Neural cell (in vitro differentiated cells): ENCODE measurements around the gene NOP14. TPM values are rescaled to one million over a fixed set of nuclear protein-coding genes. Genes with fewer than 3 reads are reported as not detected.

Experiments
- H2AFZ ChIP-seq: fragments of 200-600, 300-800 bp; sonication (generic), shearing (Covaris generic); 2 replicates; pipeline ENCODE4 v1.6.0; 2014; ENCODE audit warnings: low read depth, mild to moderate bottlenecking, antibody characterized with exemption, low read length, moderate library complexity
- H3F3A ChIP-seq: fragments of 200-600 bp; shearing (Covaris generic); 2 replicates; pipeline ENCODE4 v1.6.1; 2016; ENCODE audit warnings: mild to moderate bottlenecking, moderate library complexity, mixed read lengths, antibody characterized with exemption, low read length; ENCODE audit not compliant: insufficient read depth, poor library complexity, severe bottlenecking
- H3K27ac ChIP-seq: fragments of 200-600, 300-800 bp; sonication (generic), shearing (Covaris generic); 2 replicates; pipeline ENCODE4 v1.5.1; 2014; ENCODE audit warnings: mild to moderate bottlenecking, low read length, moderate library complexity
- H3K27me3 ChIP-seq: fragments of 300-800, 200-600 bp; sonication (generic), shearing (Covaris generic); 2 replicates; pipeline ENCODE4 v1.6.0; 2014; ENCODE audit warnings: mild to moderate bottlenecking, low read depth, low read length, moderate library complexity; ENCODE audit not compliant: insufficient read depth
- H3K36me3 ChIP-seq: fragments of 300-800, 200-600 bp; sonication (generic), shearing (Covaris generic); 2 replicates; pipeline ENCODE4 v1.5.1; 2014; ENCODE audit warnings: mild to moderate bottlenecking, antibody characterized with exemption, low read length, moderate library complexity; ENCODE audit not compliant: insufficient read depth
- H3K4me2 ChIP-seq: fragments of 300-800, 200-600 bp; sonication (generic), shearing (Covaris generic); 2 replicates; pipeline ENCODE4 v1.6.0; 2014; ENCODE audit warnings: mild to moderate bottlenecking, low read length
- H3K4me3 ChIP-seq: fragments of 300-800, 200-600 bp; sonication (generic), shearing (Covaris generic); 2 replicates; pipeline ENCODE4 v1.5.1; 2014; ENCODE audit warnings: mild to moderate bottlenecking, low read length, moderate library complexity
- H3K79me2 ChIP-seq: fragments of 200-600 bp; shearing (Covaris generic); replicated peaks from 2 replicates; pipeline ENCODE4 v1.6.0; 2014; ENCODE audit warnings: mild to moderate bottlenecking, low read length, moderate library complexity; ENCODE audit not compliant: insufficient read depth
- H3K9ac ChIP-seq: fragments of 300-800, 200-600 bp; sonication (generic), shearing (Covaris generic); 2 replicates; pipeline ENCODE4 v1.6.1; 2016; ENCODE audit warnings: mild to moderate bottlenecking, low read length, mixed read lengths
- H3K9me2 ChIP-seq: fragments of 200-600 bp; shearing (Covaris generic); 2 replicates; pipeline ENCODE4 v1.6.1; 2016; ENCODE audit warnings: mild to moderate bottlenecking, low read length, mixed read lengths; ENCODE audit not compliant: insufficient read depth
- H3K9me3 ChIP-seq: fragments of 200-600, 300-800 bp; sonication (generic), shearing (Covaris generic); 2 replicates; pipeline ENCODE4 v1.6.1; 2016; ENCODE audit warnings: mild to moderate bottlenecking, mixed run types, low read length, moderate library complexity, mixed read lengths
- H4K20me1 ChIP-seq: fragments of 200-600 bp; shearing (Covaris generic); 2 replicates; pipeline ENCODE4 v1.6.1; 2016; ENCODE audit warnings: mild to moderate bottlenecking, mixed run types; ENCODE audit not compliant: insufficient read depth
- CTCF ChIP-seq: fragments of 450-650 bp; IDR thresholded peaks from 2 replicates; pipeline ENCODE4 v1.5.1; 2014; ENCODE audit warnings: antibody characterized with exemption, mild to moderate bottlenecking, moderate library complexity; ENCODE audit not compliant: poor library complexity, severe bottlenecking
- EP300 ChIP-seq: fragments of 450-650 bp; conservative IDR thresholded peaks from 2 replicates; pipeline ENCODE4 v1.6.1; 2014; ENCODE audit warnings: antibody characterized with exemption, mild to moderate bottlenecking, moderate library complexity; ENCODE audit not compliant: poor library complexity, severe bottlenecking
- EZH2 ChIP-seq: fragments of 200-600, 300-800 bp; shearing (Covaris generic), sonication (generic); IDR thresholded peaks from 2 replicates; pipeline ENCODE4 v1.6.1; 2014; ENCODE audit warnings: antibody characterized with exemption, low read length, borderline replicate concordance, mild to moderate bottlenecking; ENCODE audit not compliant: insufficient read depth, poor library complexity, severe bottlenecking
- MXI1 ChIP-seq: fragments of 450-650 bp; conservative IDR thresholded peaks from 2 replicates; pipeline ENCODE4 v1.6.1; 2014; ENCODE audit warnings: antibody characterized with exemption, mild to moderate bottlenecking; ENCODE audit not compliant: poor library complexity, severe bottlenecking
- POLR2AphosphoS5 ChIP-seq: IDR thresholded peaks from 2 replicates; pipeline ENCODE4 v1.6.1; 2012
- RAD21 ChIP-seq: fragments of 450-650 bp; conservative IDR thresholded peaks from 2 replicates; pipeline ENCODE4 v1.6.1; 2014; ENCODE audit warnings: antibody characterized with exemption, mild to moderate bottlenecking, moderate library complexity
- REST ChIP-seq: IDR thresholded peaks from 2 replicates; pipeline ENCODE4 v1.6.1; 2012; ENCODE audit warnings: borderline replicate concordance
- SMC3 ChIP-seq: fragments of 450-650 bp; conservative IDR thresholded peaks from 2 replicates; pipeline ENCODE4 v1.6.1; 2014; ENCODE audit warnings: antibody characterized with exemption, mild to moderate bottlenecking, moderate library complexity; ENCODE audit not compliant: poor library complexity
- TAF1 ChIP-seq: IDR thresholded peaks from 2 replicates; pipeline ENCODE4 v1.6.1; 2012; ENCODE audit warnings: low read depth
- polyA plus RNA-seq: library from polyadenylated mRNA; depleted of rRNA; stranded (reverse); fragments of >200 nt; gene quantifications from 2 replicates; pipeline ENCODE4 v1.2.3, GENCODE V29; 2014

The NOP14 gene
- polyA plus RNA-seq, 1 donor from 2014 or later, result 6.3 TPM

- TF ChIP-seq EZH2, result no peak
- no peak for TF ChIP-seq CTCF
- no peak for TF ChIP-seq SMC3
- TF ChIP-seq POLR2AphosphoS5, result no peak
- no peak for TF ChIP-seq REST
- TF ChIP-seq RAD21, result no peak
- TF ChIP-seq TAF1, result no peak
- no peak for TF ChIP-seq EP300
- TF ChIP-seq MXI1, result no peak
- H4K20me1 ChIP-seq, result no peaks in the 10 kb centered on the region
- H3K9ac ChIP-seq, result no peak overlapping the region
- no peaks in the 10 kb centered on the region for H3K36me3 ChIP-seq
- no peaks in the 10 kb centered on the region for H3K79me2 ChIP-seq
- H3K9me2 ChIP-seq, result no peaks in the 10 kb centered on the region
- no peaks in the 10 kb centered on the region for H3K27me3 ChIP-seq
- no peaks in the 10 kb centered on the region for H3K9me3 ChIP-seq
- no peak overlapping the region for H3K4me3 ChIP-seq
- H3K4me2 ChIP-seq, result no peak overlapping the region
- no peak overlapping the region for H2AFZ ChIP-seq
- no peak overlapping the region for H3K27ac ChIP-seq
- no peaks in the 10 kb centered on the region for H3F3A ChIP-seq
These were observed 62.5 kb downstream of the NOP14 start for GRCh38 chr4:2900741-2901140.

- Histone ChIP-seq H3K27ac (no peak overlapping the region), H3K9ac (no peak overlapping the region), H3K27me3 (no peaks in the 10 kb centered on the region), H3K79me2 (no peaks in the 10 kb centered on the region), H3K4me2 (no peak overlapping the region), H3F3A (no peaks in the 10 kb centered on the region), H3K4me3 (no peak overlapping the region), H4K20me1 (no peaks in the 10 kb centered on the region), H3K9me3 (no peaks in the 10 kb centered on the region), H3K9me2 (no peaks in the 10 kb centered on the region), H2AFZ (no peak overlapping the region), H3K36me3 (no peaks in the 10 kb centered on the region)
- no peak for TF ChIP-seq EP300
- TF ChIP-seq MXI1, result no peak
- TF ChIP-seq POLR2AphosphoS5, result no peak
- no peak for TF ChIP-seq TAF1
- no peak for TF ChIP-seq EZH2
- TF ChIP-seq REST, result no peak
- no peak for TF ChIP-seq SMC3
These were observed 65.2 kb downstream of the NOP14 start for GRCh38 chr4:2898001-2898400.
